Left ventricle myocardium inferior (tissue), 1 donor: Measurements from ENCODE around the gene TMPRSS3. TPM values are rescaled to one million over a fixed set of nuclear protein-coding genes. Genes with fewer than 3 reads are reported as not detected.

Experiments
- DNase-seq: peaks from one replicate; pipeline ENCODE4 v3.0.0-alpha.2; 2020
- H3K27ac ChIP-seq: fragments of 200-600 bp; replicated peaks from 2 replicates; pipeline ENCODE4 v1.8.0; 2021
- H3K27me3 ChIP-seq: fragments of 200-600 bp; 2 replicates; pipeline ENCODE4 v1.8.0; 2021; ENCODE audit warnings: low read depth
- H3K36me3 ChIP-seq: fragments of 200-600 bp; 2 replicates; pipeline ENCODE4 v1.8.0; 2021
- H3K4me1 ChIP-seq: fragments of 200-600 bp; 2 replicates; pipeline ENCODE4 v1.8.0; 2021
- H3K4me3 ChIP-seq: fragments of 200-600 bp; 2 replicates; pipeline ENCODE4 v1.8.0; 2021; ENCODE audit warnings: mild to moderate bottlenecking, moderate library complexity
- H3K9me3 ChIP-seq: fragments of 200-600 bp; replicated peaks from 2 replicates; pipeline ENCODE4 v1.8.0; 2021
- intact Hi-C: fragments of 100-400 bp; cut with micrococcal nuclease; formaldehyde crosslinking; loops from one replicate; pipeline ENCODE4 v1.11.0; 2022
- total RNA-seq: library from RNA; stranded (reverse); fragmentation: NEBNext Ultra II Directional; extraction: Animal tissue kit (Norgen Biotek cat#: 25700); gene quantifications from one replicate; pipeline ENCODE4 v1.2.1, GENCODE V29; 2021
- TF ChIP-seq, protein P1 (sequence below): fragments of 200-600 bp; IDR thresholded peaks from 2 replicates; pipeline ENCODE4 v1.8.0; 2021; ENCODE audit warnings: antibody characterized with exemption, mild to moderate bottlenecking, borderline replicate concordance
- donor health status: DM: no; HTN: yes; CAD: no; lungs with severe emphysema.

TMPRSS3 gene
- total RNA-seq, 1 donor from 2014 or later = not detected

GRCh38 chr21:42432695-42433094, 36.8 kb upstream of the TMPRSS3 start:
- intact Hi-C loops = no loop called here
- Histone ChIP-seq H3K27me3 (peaks cover 84% of the 10 kb centered on the region), H3K27ac (no peak overlapping the region), H3K4me1 (no peaks in the 10 kb centered on the region), H3K36me3 (no peaks in the 10 kb centered on the region), H3K4me3 (no peak overlapping the region), H3K9me3 (peaks cover 32% of the 10 kb centered on the region)
- DNase-seq = no peak
- TF ChIP-seq, protein P1, sequence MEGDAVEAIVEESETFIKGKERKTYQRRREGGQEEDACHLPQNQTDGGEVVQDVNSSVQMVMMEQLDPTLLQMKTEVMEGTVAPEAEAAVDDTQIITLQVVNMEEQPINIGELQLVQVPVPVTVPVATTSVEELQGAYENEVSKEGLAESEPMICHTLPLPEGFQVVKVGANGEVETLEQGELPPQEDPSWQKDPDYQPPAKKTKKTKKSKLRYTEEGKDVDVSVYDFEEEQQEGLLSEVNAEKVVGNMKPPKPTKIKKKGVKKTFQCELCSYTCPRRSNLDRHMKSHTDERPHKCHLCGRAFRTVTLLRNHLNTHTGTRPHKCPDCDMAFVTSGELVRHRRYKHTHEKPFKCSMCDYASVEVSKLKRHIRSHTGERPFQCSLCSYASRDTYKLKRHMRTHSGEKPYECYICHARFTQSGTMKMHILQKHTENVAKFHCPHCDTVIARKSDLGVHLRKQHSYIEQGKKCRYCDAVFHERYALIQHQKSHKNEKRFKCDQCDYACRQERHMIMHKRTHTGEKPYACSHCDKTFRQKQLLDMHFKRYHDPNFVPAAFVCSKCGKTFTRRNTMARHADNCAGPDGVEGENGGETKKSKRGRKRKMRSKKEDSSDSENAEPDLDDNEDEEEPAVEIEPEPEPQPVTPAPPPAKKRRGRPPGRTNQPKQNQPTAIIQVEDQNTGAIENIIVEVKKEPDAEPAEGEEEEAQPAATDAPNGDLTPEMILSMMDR = no peak

- no peaks in the 10 kb centered on the region for H3K36me3 ChIP-seq
- no peak overlapping the region for H3K4me3 ChIP-seq
- H3K9me3 ChIP-seq = peaks cover 24% of the 10 kb centered on the region
- intact Hi-C loops = no loop called here
- H3K27ac ChIP-seq = no peak overlapping the region
- no peak for DNase-seq
- TF ChIP-seq, protein P1 = no peak
- H3K4me1 ChIP-seq = no peaks in the 10 kb centered on the region
- peaks cover 84% of the 10 kb centered on the region for H3K27me3 ChIP-seq
Measured at GRCh38 chr21:42431196-42431595, 35.3 kb upstream of the TMPRSS3 start.

GRCh38 chr21:42430521-42430920, 34.7 kb upstream of the TMPRSS3 start:
- intact Hi-C loops = no loop called here
- TF ChIP-seq, protein P1 = no peak

DNA sequence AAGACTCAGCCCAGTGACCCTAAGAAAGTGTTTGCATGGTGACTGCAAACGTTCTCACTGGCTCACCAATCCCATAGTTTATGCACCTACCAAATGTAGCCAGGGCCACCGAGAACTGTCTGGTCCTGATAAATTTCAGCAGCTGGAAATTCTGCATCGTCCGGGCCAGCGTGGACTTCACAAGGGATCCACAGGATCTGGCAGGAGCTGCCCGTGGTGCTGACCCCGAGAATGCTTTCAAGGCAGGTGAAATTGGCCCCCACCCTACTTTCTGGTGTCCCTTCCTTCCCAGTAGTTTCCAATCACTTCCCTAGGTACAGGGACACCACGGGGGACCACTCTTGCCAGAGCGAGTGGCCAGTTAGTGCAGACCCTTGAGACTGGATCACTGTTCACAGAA, 34.0 kb upstream of the TMPRSS3 start:
- TF ChIP-seq, protein P1 = no peak
- Histone ChIP-seq H3K27me3 (peaks cover 82% of the 10 kb centered on the region), H3K9me3 (peaks cover 22% of the 10 kb centered on the region), H3K27ac (no peak overlapping the region), H3K4me1 (no peaks in the 10 kb centered on the region), H3K36me3 (no peaks in the 10 kb centered on the region), H3K4me3 (no peak overlapping the region)
- intact Hi-C loops = no loop called here
- no peak for DNase-seq

More at GRCh38 chr21:42430521-42430920, 34.7 kb upstream of the TMPRSS3 start:
- Histone ChIP-seq H3K4me1 (no peaks in the 10 kb centered on the region), H3K4me3 (no peak overlapping the region), H3K9me3 (peaks cover 22% of the 10 kb centered on the region), H3K27me3 (peaks cover 85% of the 10 kb centered on the region), H3K27ac (no peak overlapping the region), H3K36me3 (no peaks in the 10 kb centered on the region)
- DNase-seq = no peak

- Histone ChIP-seq H3K9me3 (peaks cover 22% of the 10 kb centered on the region), H3K27ac (no peak overlapping the region), H3K27me3 (peaks cover 83% of the 10 kb centered on the region), H3K4me3 (no peak overlapping the region), H3K4me1 (no peaks in the 10 kb centered on the region), H3K36me3 (no peaks in the 10 kb centered on the region)
- no peak for DNase-seq
- intact Hi-C loops = no loop called here
- TF ChIP-seq, protein P1 = no peak
Measured at GRCh38 chr21:42429021-42429420, 33.2 kb upstream of the TMPRSS3 start.
